Activated CD4-positive, alpha-beta T cell treated with anti-CD3 and anti-CD28 coated beads for 4 hours (primary cell): ENCODE measurements around the gene PIGP.
"Not testable (repeated sequence)": the region's sequence is repeated elsewhere in the genome, so short reads cannot be mapped to it uniquely, and the experiment has no call there.

Source experiments
- DNase-seq, 2 donors: peaks; one replicate each; pipeline ENCODE4 v3.0.0-alpha.2; 2020

The PIGP gene

GRCh38 chr21:37072988-37073416, at the start of gene PIGP, which contains the start of gene TTC3:
PIGP (minus strand) TSS chr21:37073071; CDS start chr21:37072515, 556 bp downstream.
TTC3 (plus strand) TSS chr21:37073254; CDS start chr21:37087258, 14,004 bp downstream.
- DNase-seq = peak; percentile 94 to 96

GRCh38 chr21:37119421-37120218, 46.7 kb upstream of the PIGP start:
- no peak for DNase-seq

GRCh38 chr21:37118187-37118826, 45.4 kb upstream of the PIGP start:
- no peak for DNase-seq

- no peak for DNase-seq
These were observed 44.3 kb upstream of the PIGP start for GRCh38 chr21:37117204-37117603.

GRCh38 chr21:37116459-37116858, 43.6 kb upstream of the PIGP start:
- DNase-seq = not testable (repeated sequence)

- not testable (repeated sequence) for DNase-seq
These were observed 41.4 kb upstream of the PIGP start for GRCh38 chr21:37114301-37114700.

GRCh38 chr21:37111029-37111428, 38.2 kb upstream of the PIGP start:
- DNase-seq = not testable (repeated sequence)

GRCh38 chr21:37106998-37107397, 34.1 kb upstream of the PIGP start:
- no peak for DNase-seq

- DNase-seq = not testable (repeated sequence)
These were observed 29.9 kb upstream of the PIGP start for GRCh38 chr21:37102746-37103145.

GRCh38 chr21:37101384-37101783, 28.5 kb upstream of the PIGP start:
- DNase-seq = no peak

GRCh38 chr21:37100316-37100715, 27.4 kb upstream of the PIGP start:
- DNase-seq = no peak

- no peak for DNase-seq
These were observed 25.9 kb upstream of the PIGP start for GRCh38 chr21:37098751-37099150.

GRCh38 chr21:37095821-37096220, 22.9 kb upstream of the PIGP start:
- DNase-seq = no peak

- DNase-seq = no peak
These were observed 21.1 kb upstream of the PIGP start for GRCh38 chr21:37093977-37094376.

- no peak for DNase-seq
These were observed 15.4 kb upstream of the PIGP start for GRCh38 chr21:37088186-37088735.

GRCh38 chr21:37087188-37087587, 14.3 kb upstream of the PIGP start:
- no peak for DNase-seq

GRCh38 chr21:37085726-37086125, 12.9 kb upstream of the PIGP start:
- no peak for DNase-seq

- DNase-seq = no peak
These were observed 10.1 kb upstream of the PIGP start for GRCh38 chr21:37082856-37083528.

- no peak for DNase-seq
These were observed 9.5 kb upstream of the PIGP start for GRCh38 chr21:37082375-37082774.

GRCh38 chr21:37079211-37079824, 6.4 kb upstream of the PIGP start:
- DNase-seq = no peak

GRCh38 chr21:37077403-37077802, 4.5 kb upstream of the PIGP start:
- DNase-seq = no peak

GRCh38 chr21:37076087-37076850, 3.4 kb upstream of the PIGP start:
- DNase-seq = no peak
